ENCODE measurements around the gene CSNK1D. TPM values are rescaled to one million over a fixed set of nuclear protein-coding genes. Genes with fewer than 3 reads are reported as not detected.

Gene CSNK1D
- total and polyA plus RNA-seq, 8 donors = 47.1 to 107 (median 66.0) TPM

DNA sequence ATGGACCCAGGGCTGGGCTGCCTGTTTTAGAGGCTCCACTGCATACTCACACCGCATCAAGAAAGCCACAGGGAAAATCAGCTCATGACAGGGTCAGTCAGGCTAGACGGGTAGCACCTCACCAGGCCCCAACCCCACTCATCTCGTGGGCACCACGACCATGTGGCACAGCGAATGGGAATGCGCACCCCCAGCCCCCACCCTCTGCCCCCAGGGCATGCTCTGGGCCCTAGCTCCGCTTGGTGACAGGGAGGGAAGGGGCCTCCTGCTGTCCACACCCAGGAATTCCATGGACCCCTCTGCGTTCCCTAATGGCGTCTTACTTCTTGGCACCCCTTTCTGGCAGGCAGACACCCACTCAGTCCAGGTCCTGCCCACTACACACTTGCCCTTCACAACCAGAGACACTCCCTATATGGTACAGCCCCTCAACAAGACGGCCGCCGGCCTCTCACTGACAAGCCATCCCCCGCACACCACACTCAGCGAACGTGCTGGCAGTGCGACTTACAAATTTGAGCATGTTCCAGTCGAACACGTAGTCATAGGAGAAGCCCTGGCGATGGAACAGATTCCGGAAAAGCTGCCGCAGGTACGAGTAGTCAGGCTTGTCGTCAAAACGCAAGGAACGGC, 22.5 kb downstream of the CSNK1D start:
- H3K9me3 ChIP-seq = no peaks in the 10 kb centered on the region
- 90 to 91% methylated on average over 25 of the region's 25 CpGs for WGBS, 2 donors
- H3K4me3 ChIP-seq = no peak overlapping the region
- intact Hi-C loops (cut with DNase I) = no loop called here
- no peak overlapping the region for H3K27ac ChIP-seq
- TF ChIP-seq, protein P1, sequence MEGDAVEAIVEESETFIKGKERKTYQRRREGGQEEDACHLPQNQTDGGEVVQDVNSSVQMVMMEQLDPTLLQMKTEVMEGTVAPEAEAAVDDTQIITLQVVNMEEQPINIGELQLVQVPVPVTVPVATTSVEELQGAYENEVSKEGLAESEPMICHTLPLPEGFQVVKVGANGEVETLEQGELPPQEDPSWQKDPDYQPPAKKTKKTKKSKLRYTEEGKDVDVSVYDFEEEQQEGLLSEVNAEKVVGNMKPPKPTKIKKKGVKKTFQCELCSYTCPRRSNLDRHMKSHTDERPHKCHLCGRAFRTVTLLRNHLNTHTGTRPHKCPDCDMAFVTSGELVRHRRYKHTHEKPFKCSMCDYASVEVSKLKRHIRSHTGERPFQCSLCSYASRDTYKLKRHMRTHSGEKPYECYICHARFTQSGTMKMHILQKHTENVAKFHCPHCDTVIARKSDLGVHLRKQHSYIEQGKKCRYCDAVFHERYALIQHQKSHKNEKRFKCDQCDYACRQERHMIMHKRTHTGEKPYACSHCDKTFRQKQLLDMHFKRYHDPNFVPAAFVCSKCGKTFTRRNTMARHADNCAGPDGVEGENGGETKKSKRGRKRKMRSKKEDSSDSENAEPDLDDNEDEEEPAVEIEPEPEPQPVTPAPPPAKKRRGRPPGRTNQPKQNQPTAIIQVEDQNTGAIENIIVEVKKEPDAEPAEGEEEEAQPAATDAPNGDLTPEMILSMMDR (IDR thresholded peaks at IDR 0.05) = no peak
- H3K27me3 ChIP-seq = no peaks in the 10 kb centered on the region
- DNase-seq (peak in 2 of 6 donors; percentile 39 to 55), ATAC-seq (no peak), FAIRE-seq (no peak)
- H3K36me3 ChIP-seq = peaks cover 20 to 77% (median 65%) of the 10 kb centered on the region in 3 donors
- no peaks in the 10 kb centered on the region for H3K4me1 ChIP-seq

- no peak for FAIRE-seq
- TF ChIP-seq, protein P1 (IDR thresholded peaks at IDR 0.05) = no peak
- H3K27me3 ChIP-seq = no peaks in the 10 kb centered on the region
- no peaks in the 10 kb centered on the region for H3K4me1 ChIP-seq
- peaks cover 23 to 86% (median 75%) of the 10 kb centered on the region in 3 donors for H3K36me3 ChIP-seq
- 91 to 92% methylated on average over 33 of the region's 33 CpGs for WGBS, 2 donors
- H3K9me3 ChIP-seq = no peaks in the 10 kb centered on the region
- H3K4me3 ChIP-seq = no peak overlapping the region
- peak in 2 of 6 donors; percentile 43 to 56 for DNase-seq
- H3K27ac ChIP-seq = no peak overlapping the region
- intact Hi-C loops (cut with DNase I) = no loop called here
- no peak for ATAC-seq
Observed at GRCh38 chr17:82249896-82250581, 23.5 kb downstream of the CSNK1D start.

DNA sequence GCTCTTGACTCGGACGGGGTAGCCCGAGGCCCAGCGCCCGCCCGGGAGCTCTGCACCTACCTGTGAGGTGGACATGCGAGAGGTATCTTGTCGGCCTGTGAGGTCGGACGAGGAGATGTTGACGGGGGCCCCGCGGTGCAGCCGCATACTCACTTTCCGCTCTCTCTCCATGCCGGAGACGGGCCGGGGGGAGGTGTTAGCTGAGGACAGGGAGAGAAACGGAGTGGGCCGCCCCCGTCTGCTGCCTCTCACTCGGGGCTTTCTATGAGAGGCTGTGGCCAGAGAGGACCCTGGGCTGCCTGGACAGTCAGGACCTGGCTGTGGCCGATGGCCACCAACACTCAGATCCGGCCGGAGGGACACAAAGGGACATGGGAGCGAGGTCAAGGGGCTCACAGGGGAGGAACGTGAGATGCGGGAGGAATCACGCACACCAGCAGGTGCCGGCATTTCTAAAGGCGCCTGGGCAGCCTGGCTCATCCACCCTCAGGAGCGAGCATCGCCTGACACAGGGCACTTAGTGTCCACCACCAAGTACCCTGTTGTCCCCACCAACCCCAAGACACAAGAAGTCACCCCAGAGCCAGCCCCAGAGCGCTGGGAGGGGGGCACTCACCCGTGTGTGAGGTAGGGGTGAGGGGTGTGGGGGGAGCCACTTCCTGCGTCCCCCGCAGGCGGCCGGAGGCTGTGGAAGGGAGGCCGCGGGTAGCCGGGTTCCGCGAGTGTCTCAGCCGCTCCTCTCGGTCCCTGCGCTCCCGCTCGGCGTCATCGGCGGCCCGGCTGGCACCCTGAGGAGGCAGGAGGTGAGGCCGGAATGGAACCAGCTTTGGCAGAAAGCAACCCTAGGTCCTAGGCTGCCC, 24.5 kb downstream of the CSNK1D start:
- Histone ChIP-seq H3K27ac (no peak overlapping the region), H3K4me1 (no peaks in the 10 kb centered on the region), H3K4me3 (no peak overlapping the region), H3K27me3 (no peaks in the 10 kb centered on the region), H3K9me3 (no peaks in the 10 kb centered on the region), H3K36me3 (peaks cover 23 to 96% (median 82%) of the 10 kb centered on the region in 3 donors)
- TF ChIP-seq, protein P1 (IDR thresholded peaks at IDR 0.05) = no peak
- ATAC-seq (no peak), FAIRE-seq (no peak), DNase-seq (peak in 3 of 6 donors; percentile 31 to 68 (median 58))
- 94 to 95% methylated on average over 52 to 54 of the region's 54 CpGs for WGBS, 2 donors
- intact Hi-C loops (cut with DNase I) = no loop called here

GRCh38 chr17:82247856-82248671, 25.4 kb downstream of the CSNK1D start:
- no peaks in the 10 kb centered on the region for H3K9me3 ChIP-seq
- ATAC-seq = no peak
- H3K27ac ChIP-seq = no peak overlapping the region
- WGBS, 2 donors = 88 to 92% methylated on average over 28 of the region's 28 CpGs
- no peak for FAIRE-seq
- intact Hi-C loops (cut with DNase I) = no loop called here
- no peaks in the 10 kb centered on the region for H3K27me3 ChIP-seq
- H3K36me3 ChIP-seq = peaks cover 23 to 98% (median 85%) of the 10 kb centered on the region in 3 donors
- DNase-seq = peak in 2 of 6 donors; percentile 15 to 52
- H3K4me1 ChIP-seq = peaks cover 0 to 5% (median 4%) of the 10 kb centered on the region in 3 donors
- no peak overlapping the region for H3K4me3 ChIP-seq
- TF ChIP-seq, protein P1 (IDR thresholded peaks at IDR 0.05) = no peak

All from pancreas (tissue), 10 donors.